ENCODE results near the gene STRN3.

Gene STRN3

DNA sequence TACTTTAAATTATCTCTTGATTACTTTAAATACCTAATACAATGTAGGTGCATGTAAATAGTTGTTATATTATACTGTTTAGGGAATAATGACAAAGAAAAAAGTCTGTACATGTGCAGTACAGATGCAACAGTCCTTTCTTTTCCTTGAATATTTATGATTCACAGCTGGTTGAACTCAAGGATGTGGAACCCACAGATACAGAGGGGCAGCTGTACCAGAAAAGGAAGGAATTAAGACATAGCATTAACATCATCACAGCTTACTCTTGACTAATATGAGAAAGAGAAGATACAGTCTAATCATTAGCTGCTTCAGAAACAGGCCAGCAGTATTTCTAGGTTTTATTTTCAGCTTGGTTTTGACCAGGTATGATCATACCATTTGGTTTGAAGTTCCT, 35.4 kb downstream of the STRN3 start:
- Histone ChIP-seq H3K9me3 (ENCODE audit: insufficient read depth, low read depth, low read length) (no peaks in the 10 kb centered on the region), H3K18ac (ENCODE audit: low read length) (no peak overlapping the region), H3K4ac (ENCODE audit: low read depth, low read length) (no peak overlapping the region), H3K4me1 (ENCODE audit: control insufficient read depth in 1 of 2, insufficient read depth in 2 of 2, low read length in 2 of 2) (peaks cover 0 to 3% of the 10 kb centered on the region in 2 experiments), H3K27ac (ENCODE audit: low read depth, low read length) (no peak overlapping the region), H3K9ac (ENCODE audit: low read length) (no peak overlapping the region), H3K79me2 (ENCODE audit: control insufficient read depth, insufficient read depth, low read length, poor library complexity) (peaks cover 2% of the 10 kb centered on the region), H3K14ac (ENCODE audit: low read length) (no peak overlapping the region), H4K8ac (ENCODE audit: low read depth, low read length) (no peak overlapping the region), H3K36me3 (ENCODE audit: control insufficient read depth in 1 of 2, insufficient read depth in 2 of 2, low read length in 2 of 2) (no peaks in the 10 kb centered on the region), H2BK120ac (ENCODE audit: insufficient read depth, low read length, poor library complexity) (no peak overlapping the region), H2BK12ac (ENCODE audit: low read length) (no peak overlapping the region), H3K27me3 (ENCODE audit: insufficient read depth, low read length) (no peaks in the 10 kb centered on the region), H3K23ac (ENCODE audit: low read length) (no peak overlapping the region), H3K79me1 (ENCODE audit: low read length) (no peaks in the 10 kb centered on the region), H2AK5ac (ENCODE audit: low read length) (no peak overlapping the region), H3K4me2 (ENCODE audit: low read length) (no peak overlapping the region), H4K91ac (ENCODE audit: low read depth, low read length) (no peak overlapping the region), H2BK5ac (ENCODE audit: low read depth, low read length, poor library complexity) (no peak overlapping the region), H4K12ac (ENCODE audit: low read depth, low read length) (no peak overlapping the region), H2AFZ (ENCODE audit: insufficient read depth, low read length, poor library complexity) (no peak overlapping the region), H3K4me3 (ENCODE audit: low read depth, low read length) (no peak overlapping the region)
- DNase-seq: no peak

GRCh38 chr14:30988509-30988908, 37.7 kb downstream of the STRN3 start:
- Histone ChIP-seq H4K12ac (ENCODE audit: low read depth, low read length) (no peak overlapping the region), H2BK120ac (ENCODE audit: insufficient read depth, low read length, poor library complexity) (no peak overlapping the region), H3K4me1 (ENCODE audit: control insufficient read depth in 1 of 2, insufficient read depth in 2 of 2, low read length in 2 of 2) (peaks cover 0 to 3% of the 10 kb centered on the region in 2 experiments), H3K27ac (ENCODE audit: low read depth, low read length) (no peak overlapping the region), H3K9me3 (ENCODE audit: insufficient read depth, low read depth, low read length) (no peaks in the 10 kb centered on the region), H3K79me1 (ENCODE audit: low read length) (no peaks in the 10 kb centered on the region), H3K79me2 (ENCODE audit: control insufficient read depth, insufficient read depth, low read length, poor library complexity) (no peaks in the 10 kb centered on the region), H3K9ac (ENCODE audit: low read length) (no peak overlapping the region), H2BK12ac (ENCODE audit: low read length) (no peak overlapping the region), H3K14ac (ENCODE audit: low read length) (no peak overlapping the region), H3K23ac (ENCODE audit: low read length) (no peak overlapping the region), H4K91ac (ENCODE audit: low read depth, low read length) (no peak overlapping the region), H2AK5ac (ENCODE audit: low read length) (no peak overlapping the region), H3K36me3 (ENCODE audit: control insufficient read depth in 1 of 2, insufficient read depth in 2 of 2, low read length in 2 of 2) (no peaks in the 10 kb centered on the region), H3K4me2 (ENCODE audit: low read length) (no peak overlapping the region), H2AFZ (ENCODE audit: insufficient read depth, low read length, poor library complexity) (no peak overlapping the region), H3K18ac (ENCODE audit: low read length) (no peak overlapping the region), H3K4me3 (ENCODE audit: low read depth, low read length) (no peak overlapping the region), H4K8ac (ENCODE audit: low read depth, low read length) (no peak overlapping the region), H3K27me3 (ENCODE audit: insufficient read depth, low read length) (no peaks in the 10 kb centered on the region), H2BK5ac (ENCODE audit: low read depth, low read length, poor library complexity) (no peak overlapping the region), H3K4ac (ENCODE audit: low read depth, low read length) (no peak overlapping the region)
- DNase-seq: no peak

DNA sequence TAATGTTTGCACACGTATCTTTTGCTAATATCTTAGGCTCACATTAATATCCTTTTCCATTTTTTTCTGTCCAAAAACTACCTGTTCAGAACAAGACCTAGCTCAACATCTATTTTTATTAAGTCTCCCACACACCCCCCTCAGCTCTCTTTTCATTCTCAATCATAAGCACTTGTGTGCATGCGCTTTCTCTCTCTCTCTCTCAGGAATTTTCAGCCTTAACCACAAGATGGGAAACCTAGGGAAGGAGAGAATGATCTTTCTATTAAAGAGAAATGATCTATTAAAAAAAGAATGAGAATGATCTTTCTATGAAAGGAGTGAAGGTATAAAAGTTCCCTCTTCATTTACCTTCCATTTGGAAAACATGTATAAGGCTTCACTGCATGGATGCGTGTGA, 40.4 kb downstream of the STRN3 start:
- H3K27me3 ChIP-seq (ENCODE audit: insufficient read depth, low read length): no peaks in the 10 kb centered on the region
- H3K79me1 ChIP-seq (ENCODE audit: low read length): no peaks in the 10 kb centered on the region
- H2BK120ac ChIP-seq (ENCODE audit: insufficient read depth, low read length, poor library complexity): no peak overlapping the region
- H4K8ac ChIP-seq (ENCODE audit: low read depth, low read length): no peak overlapping the region
- no peak overlapping the region for H3K27ac ChIP-seq (ENCODE audit: low read depth, low read length)
- H2BK12ac ChIP-seq (ENCODE audit: low read length): no peak overlapping the region
- no peak for DNase-seq
- no CpG with 5 or more reads among the region's 3 CpGs for WGBS (ENCODE audit: extremely low coverage, insufficient coverage, insufficient read length)
- H2AK5ac ChIP-seq (ENCODE audit: low read length): no peak overlapping the region
- no peak overlapping the region for H3K4ac ChIP-seq (ENCODE audit: low read depth, low read length)
- H3K9me3 ChIP-seq (ENCODE audit: insufficient read depth, low read depth, low read length): no peaks in the 10 kb centered on the region
- H4K12ac ChIP-seq (ENCODE audit: low read depth, low read length): no peak overlapping the region
- H3K36me3 ChIP-seq (ENCODE audit: control insufficient read depth in 1 of 2, insufficient read depth in 2 of 2, low read length in 2 of 2): no peaks in the 10 kb centered on the region
- H3K4me3 ChIP-seq (ENCODE audit: low read depth, low read length): no peak overlapping the region
- no peak overlapping the region for H3K9ac ChIP-seq (ENCODE audit: low read length)
- no peak overlapping the region for H2BK5ac ChIP-seq (ENCODE audit: low read depth, low read length, poor library complexity)
- H3K4me1 ChIP-seq (ENCODE audit: control insufficient read depth in 1 of 2, insufficient read depth in 2 of 2, low read length in 2 of 2): peaks cover 0 to 3% of the 10 kb centered on the region in 2 experiments
- no peak overlapping the region for H3K4me2 ChIP-seq (ENCODE audit: low read length)
- H4K91ac ChIP-seq (ENCODE audit: low read depth, low read length): no peak overlapping the region
- no peak overlapping the region for H3K18ac ChIP-seq (ENCODE audit: low read length)
- H2AFZ ChIP-seq (ENCODE audit: insufficient read depth, low read length, poor library complexity): no peak overlapping the region
- no peak overlapping the region for H3K14ac ChIP-seq (ENCODE audit: low read length)
- H3K23ac ChIP-seq (ENCODE audit: low read length): no peak overlapping the region
- H3K79me2 ChIP-seq (ENCODE audit: control insufficient read depth, insufficient read depth, low read length, poor library complexity): peaks cover 3% of the 10 kb centered on the region

GRCh38 chr14:30983858-30984257, 42.3 kb downstream of the STRN3 start:
- H2AFZ ChIP-seq (ENCODE audit: insufficient read depth, low read length, poor library complexity): no peak overlapping the region
- H3K18ac ChIP-seq (ENCODE audit: low read length): no peak overlapping the region
- no peak overlapping the region for H4K12ac ChIP-seq (ENCODE audit: low read depth, low read length)
- H3K79me2 ChIP-seq (ENCODE audit: control insufficient read depth, insufficient read depth, low read length, poor library complexity): peaks cover 3% of the 10 kb centered on the region
- no peak overlapping the region for H2BK120ac ChIP-seq (ENCODE audit: insufficient read depth, low read length, poor library complexity)
- H3K4me2 ChIP-seq (ENCODE audit: low read length): no peak overlapping the region
- H3K23ac ChIP-seq (ENCODE audit: low read length): no peak overlapping the region
- WGBS (ENCODE audit: extremely low coverage, insufficient coverage, insufficient read length): no CpG with 5 or more reads among the region's 2 CpGs
- no peak overlapping the region for H2BK5ac ChIP-seq (ENCODE audit: low read depth, low read length, poor library complexity)
- no peaks in the 10 kb centered on the region for H3K27me3 ChIP-seq (ENCODE audit: insufficient read depth, low read length)
- H4K8ac ChIP-seq (ENCODE audit: low read depth, low read length): no peak overlapping the region
- H3K4me3 ChIP-seq (ENCODE audit: low read depth, low read length): no peak overlapping the region
- no peak overlapping the region for H3K14ac ChIP-seq (ENCODE audit: low read length)
- DNase-seq: no peak
- no peaks in the 10 kb centered on the region for H3K9me3 ChIP-seq (ENCODE audit: insufficient read depth, low read depth, low read length)
- H2BK12ac ChIP-seq (ENCODE audit: low read length): no peak overlapping the region
- H3K79me1 ChIP-seq (ENCODE audit: low read length): no peaks in the 10 kb centered on the region
- no peak overlapping the region for H3K27ac ChIP-seq (ENCODE audit: low read depth, low read length)
- no peaks in the 10 kb centered on the region for H3K4me1 ChIP-seq (ENCODE audit: control insufficient read depth in 1 of 2, insufficient read depth in 2 of 2, low read length in 2 of 2)
- H4K91ac ChIP-seq (ENCODE audit: low read depth, low read length): no peak overlapping the region
- no peak overlapping the region for H3K4ac ChIP-seq (ENCODE audit: low read depth, low read length)
- H2AK5ac ChIP-seq (ENCODE audit: low read length): no peak overlapping the region
- H3K9ac ChIP-seq (ENCODE audit: low read length): no peak overlapping the region
- H3K36me3 ChIP-seq (ENCODE audit: control insufficient read depth in 1 of 2, insufficient read depth in 2 of 2, low read length in 2 of 2): no peaks in the 10 kb centered on the region

GRCh38 chr14:30982533-30982932, 43.6 kb downstream of the STRN3 start:
- Histone ChIP-seq H3K4ac (ENCODE audit: low read depth, low read length) (no peak overlapping the region), H3K14ac (ENCODE audit: low read length) (no peak overlapping the region), H2AK5ac (ENCODE audit: low read length) (no peak overlapping the region), H3K4me1 (ENCODE audit: control insufficient read depth in 1 of 2, insufficient read depth in 2 of 2, low read length in 2 of 2) (no peaks in the 10 kb centered on the region), H3K79me2 (ENCODE audit: control insufficient read depth, insufficient read depth, low read length, poor library complexity) (peaks cover 3% of the 10 kb centered on the region), H4K12ac (ENCODE audit: low read depth, low read length) (no peak overlapping the region), H2BK5ac (ENCODE audit: low read depth, low read length, poor library complexity) (no peak overlapping the region), H4K8ac (ENCODE audit: low read depth, low read length) (no peak overlapping the region), H3K9me3 (ENCODE audit: insufficient read depth, low read depth, low read length) (no peaks in the 10 kb centered on the region), H3K27me3 (ENCODE audit: insufficient read depth, low read length) (no peaks in the 10 kb centered on the region), H3K9ac (ENCODE audit: low read length) (no peak overlapping the region), H2BK120ac (ENCODE audit: insufficient read depth, low read length, poor library complexity) (no peak overlapping the region), H3K23ac (ENCODE audit: low read length) (no peak overlapping the region), H4K91ac (ENCODE audit: low read depth, low read length) (no peak overlapping the region), H3K79me1 (ENCODE audit: low read length) (no peaks in the 10 kb centered on the region), H3K36me3 (ENCODE audit: control insufficient read depth in 1 of 2, insufficient read depth in 2 of 2, low read length in 2 of 2) (no peaks in the 10 kb centered on the region), H3K27ac (ENCODE audit: low read depth, low read length) (no peak overlapping the region), H2AFZ (ENCODE audit: insufficient read depth, low read length, poor library complexity) (no peak overlapping the region), H3K4me3 (ENCODE audit: low read depth, low read length) (no peak overlapping the region), H3K18ac (ENCODE audit: low read length) (no peak overlapping the region), H2BK12ac (ENCODE audit: low read length) (no peak overlapping the region), H3K4me2 (ENCODE audit: low read length) (no peak overlapping the region)
- no peak for DNase-seq
- no CpG with 5 or more reads among the region's 7 CpGs for WGBS (ENCODE audit: extremely low coverage, insufficient coverage, insufficient read length)

Data from trophoblast cell (in vitro differentiated cells and primary cell).